Subcutaneous adipose tissue (tissue), 4 donors: ENCODE data around the gene COL20A1. TPM values are rescaled to one million over a fixed set of nuclear protein-coding genes. Genes with fewer than 3 reads are reported as not detected.

Experiments
- total RNA-seq, 4 donors: library from RNA; depleted of rRNA; stranded (reverse); fragments of >200 nt; gene quantifications; one replicate each; pipeline ENCODE4 v1.1.0, GENCODE V29; 2016
- TF ChIP-seq, protein P1 (sequence below): fragments of 450-650 bp; IDR thresholded peaks from one replicate; pipeline ENCODE4 v1.5.1; 2016; ENCODE audit warnings: low read depth, mild to moderate bottlenecking, control low read depth, antibody characterized with exemption, moderate library complexity

The COL20A1 gene
- total RNA-seq, 4 donors from 2014 or later, result not detected

DNA sequence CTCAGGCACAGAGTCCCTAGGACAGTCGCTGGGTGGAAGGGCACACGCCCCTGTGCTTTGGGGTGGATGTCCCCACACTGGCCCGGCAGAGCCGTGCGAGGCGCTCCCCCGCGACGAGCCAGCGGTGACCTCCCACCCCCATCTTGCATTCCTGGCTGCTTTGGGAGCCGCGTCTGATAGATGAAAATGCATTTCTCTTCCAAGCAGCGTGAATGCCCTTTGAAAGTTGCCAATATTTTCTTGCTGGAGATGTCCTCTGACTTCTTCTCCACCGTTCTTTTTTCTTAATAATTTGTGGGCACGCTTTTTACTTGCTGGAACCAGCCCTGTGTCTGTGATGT is 29.9 kb downstream of the COL20A1 start:
- TF ChIP-seq, protein P1, sequence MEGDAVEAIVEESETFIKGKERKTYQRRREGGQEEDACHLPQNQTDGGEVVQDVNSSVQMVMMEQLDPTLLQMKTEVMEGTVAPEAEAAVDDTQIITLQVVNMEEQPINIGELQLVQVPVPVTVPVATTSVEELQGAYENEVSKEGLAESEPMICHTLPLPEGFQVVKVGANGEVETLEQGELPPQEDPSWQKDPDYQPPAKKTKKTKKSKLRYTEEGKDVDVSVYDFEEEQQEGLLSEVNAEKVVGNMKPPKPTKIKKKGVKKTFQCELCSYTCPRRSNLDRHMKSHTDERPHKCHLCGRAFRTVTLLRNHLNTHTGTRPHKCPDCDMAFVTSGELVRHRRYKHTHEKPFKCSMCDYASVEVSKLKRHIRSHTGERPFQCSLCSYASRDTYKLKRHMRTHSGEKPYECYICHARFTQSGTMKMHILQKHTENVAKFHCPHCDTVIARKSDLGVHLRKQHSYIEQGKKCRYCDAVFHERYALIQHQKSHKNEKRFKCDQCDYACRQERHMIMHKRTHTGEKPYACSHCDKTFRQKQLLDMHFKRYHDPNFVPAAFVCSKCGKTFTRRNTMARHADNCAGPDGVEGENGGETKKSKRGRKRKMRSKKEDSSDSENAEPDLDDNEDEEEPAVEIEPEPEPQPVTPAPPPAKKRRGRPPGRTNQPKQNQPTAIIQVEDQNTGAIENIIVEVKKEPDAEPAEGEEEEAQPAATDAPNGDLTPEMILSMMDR, result no peak

DNA sequence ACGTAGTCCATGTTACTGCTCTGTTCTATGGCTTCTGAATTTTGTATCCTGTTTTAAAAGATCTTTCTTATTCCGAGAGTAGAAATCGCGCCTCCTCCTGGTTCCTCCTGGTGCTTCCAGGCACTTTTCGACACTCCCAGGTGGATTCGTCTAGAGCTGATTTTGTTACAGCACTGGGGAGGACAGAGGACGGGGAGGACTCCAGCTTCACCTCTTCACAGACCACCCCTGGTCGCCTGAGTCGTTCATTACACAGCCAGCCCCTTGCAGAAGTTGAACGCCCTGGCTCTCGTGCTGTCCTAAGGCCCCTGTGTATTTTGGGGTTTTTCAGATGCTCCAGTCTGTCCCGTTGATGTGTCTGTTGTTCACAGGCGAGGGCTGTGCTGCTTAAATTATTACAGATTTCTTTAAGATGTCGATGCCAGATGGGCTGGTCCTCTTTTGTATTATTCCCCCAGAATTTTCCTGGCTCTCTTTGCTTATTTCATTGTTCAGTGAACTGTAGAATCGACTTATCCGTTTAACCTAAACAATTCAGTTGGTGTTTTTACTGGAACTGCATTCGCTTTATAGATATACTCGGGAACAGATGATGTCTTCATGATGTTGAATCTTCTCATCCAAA is 30.5 kb downstream of the COL20A1 start:
- TF ChIP-seq, protein P1, result no peak

DNA sequence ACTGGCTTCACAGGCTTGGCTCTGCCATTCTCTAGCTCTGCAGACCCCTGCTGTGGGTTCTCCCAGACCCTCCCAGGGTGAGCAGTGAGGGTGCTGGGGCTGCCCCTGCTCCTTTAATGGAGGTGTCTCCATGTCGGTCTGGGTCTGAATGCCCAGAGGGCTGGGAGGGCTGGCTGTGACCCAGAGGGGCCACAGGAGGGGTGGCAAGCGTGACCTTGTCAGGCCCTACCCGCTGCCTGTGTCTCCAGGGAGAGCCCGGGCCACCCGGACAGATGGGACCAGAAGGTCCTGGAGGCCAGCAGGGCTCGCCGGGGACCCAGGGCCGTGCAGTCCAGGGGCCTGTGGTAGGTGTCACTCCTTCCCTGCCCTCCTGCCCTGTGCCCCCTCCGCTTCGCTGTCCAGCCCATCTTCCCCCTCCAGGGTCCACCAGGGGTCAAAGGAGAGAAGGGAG is 32.1 kb downstream of the COL20A1 start:
- TF ChIP-seq, protein P1, result no peak

DNA sequence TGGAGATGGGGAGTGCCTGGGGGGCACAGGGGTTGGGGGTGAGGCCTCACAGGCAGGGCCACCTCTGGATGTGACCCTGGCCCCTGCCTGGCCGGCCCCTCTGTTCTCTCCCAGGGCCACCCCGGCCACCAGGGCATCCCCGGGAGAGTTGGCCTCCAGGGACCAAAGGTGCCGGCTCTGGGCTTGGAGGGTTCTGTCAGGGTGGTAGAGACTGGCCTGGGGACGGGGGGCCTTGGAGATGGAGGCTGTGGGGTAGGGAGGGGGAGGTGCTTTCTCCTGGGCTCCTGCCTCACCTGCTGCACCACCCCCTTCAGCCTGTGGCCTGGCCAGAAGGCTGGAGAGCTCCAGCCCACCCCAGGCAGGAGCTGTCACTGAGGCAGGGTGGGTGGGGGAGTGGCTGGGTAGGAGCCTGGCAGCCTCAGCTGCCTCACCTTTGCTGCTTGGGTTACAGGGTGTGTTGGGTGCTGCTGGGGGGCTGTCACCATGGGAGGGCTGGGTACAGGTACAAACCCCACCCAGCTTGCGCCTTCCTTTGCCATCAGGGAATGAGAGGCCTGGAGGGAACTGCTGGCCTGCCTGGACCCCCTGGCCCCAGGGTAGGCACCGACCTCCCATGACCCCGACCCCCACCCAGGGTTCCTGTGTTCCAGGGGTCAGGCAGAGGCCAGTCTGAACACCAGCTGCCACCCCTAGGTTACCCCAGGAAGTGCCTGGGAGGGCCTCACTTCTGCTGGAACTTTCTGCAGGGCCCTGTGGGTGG is 32.7 kb downstream of the COL20A1 start:
- TF ChIP-seq, protein P1, result no peak

DNA sequence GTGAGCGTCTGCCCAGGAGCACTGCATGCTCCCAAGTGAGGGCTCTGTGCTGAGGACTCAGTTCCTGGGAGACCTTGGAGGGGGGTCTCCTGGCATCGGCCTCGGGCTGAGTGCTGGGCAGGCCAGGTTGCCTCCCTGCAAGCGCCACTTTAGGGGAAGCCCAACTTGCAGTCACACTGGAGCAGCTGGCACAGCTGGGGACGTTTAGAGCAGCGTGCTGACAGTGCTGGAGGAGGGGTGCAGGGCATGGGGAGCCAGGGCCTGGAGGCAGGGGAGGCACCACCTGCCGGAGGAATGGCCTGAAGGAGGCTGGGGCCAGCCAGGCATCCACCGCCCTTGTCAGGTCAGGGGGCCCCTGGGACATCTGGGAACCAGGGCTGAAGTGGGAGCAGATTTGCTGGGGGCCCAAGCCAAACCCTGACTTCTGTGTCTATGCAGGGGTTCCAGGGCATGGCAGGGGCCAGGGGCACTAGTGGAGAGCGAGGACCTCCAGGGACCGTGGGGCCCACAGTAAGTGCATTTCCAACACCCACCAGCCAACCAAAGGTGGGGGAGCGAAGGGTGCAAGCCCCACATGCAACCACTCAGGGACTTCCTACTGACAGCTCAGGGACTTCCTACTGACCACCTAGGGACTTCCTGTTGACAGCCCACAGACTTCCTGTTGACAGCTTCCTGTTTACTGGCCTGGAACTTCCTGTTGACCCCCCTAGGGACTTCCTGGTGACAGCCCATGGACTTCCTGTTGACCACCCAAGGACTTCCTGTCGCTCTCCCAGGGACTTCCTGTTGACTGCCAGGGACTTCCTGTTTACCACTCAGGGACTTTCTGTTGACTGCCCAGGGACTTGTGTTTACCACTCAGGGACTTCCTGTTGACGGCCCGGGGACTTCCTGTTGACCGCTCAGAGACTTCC is 33.6 kb downstream of the COL20A1 start:
- TF ChIP-seq, protein P1, result no peak

DNA sequence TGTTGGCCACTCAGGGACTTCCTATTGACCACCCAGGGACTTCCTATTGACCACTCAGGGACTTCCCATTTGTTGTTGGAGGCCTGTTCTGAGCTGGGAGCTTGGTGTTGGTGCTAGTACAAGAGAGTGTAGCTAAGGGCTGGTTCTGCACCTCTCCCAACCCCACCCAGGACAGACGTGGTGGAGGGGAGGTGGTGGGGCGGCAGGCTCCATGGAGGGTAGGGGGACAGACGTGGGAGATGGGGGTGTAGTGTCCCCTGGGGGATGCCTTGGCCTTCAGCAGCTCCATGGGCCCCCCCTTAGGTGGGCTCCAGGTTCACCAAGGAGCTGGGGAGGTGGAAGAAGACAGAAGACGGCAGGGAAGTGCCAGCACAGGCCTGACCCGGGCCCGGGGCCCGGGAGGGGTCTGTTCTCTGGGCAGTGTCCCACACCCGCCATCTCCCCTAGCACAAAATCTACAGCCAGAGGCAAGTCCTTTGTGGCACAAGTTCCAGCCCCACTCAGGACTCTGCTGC is 34.3 kb downstream of the COL20A1 start:
- TF ChIP-seq, protein P1, result no peak
